ENCODE measurements around the gene NARS2.

DNA sequence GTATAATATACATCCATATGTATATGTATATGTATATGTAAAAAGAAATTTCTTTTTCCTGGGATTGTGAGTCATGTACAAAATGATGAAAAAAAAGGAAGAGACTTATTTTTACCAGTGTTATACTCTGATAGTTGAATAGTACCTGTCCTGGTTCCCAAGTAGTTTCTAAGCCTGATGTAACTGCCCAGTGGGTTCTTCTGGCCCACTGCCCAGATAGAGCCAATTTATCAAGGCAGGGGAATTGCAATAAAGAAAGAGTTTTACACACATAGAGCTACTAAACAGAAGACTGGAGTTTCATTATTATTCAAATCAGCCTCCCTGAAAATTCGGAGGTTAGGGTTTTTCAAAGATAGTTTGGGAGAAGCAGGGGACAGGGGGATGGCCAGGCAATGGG, 29.1 kb upstream of the NARS2 start:
- TF ChIP-seq CTCF (IDR thresholded peaks at IDR 0.05) (no peak), EZH2 (IDR thresholded peaks at IDR 0.05; ENCODE audit: borderline replicate concordance, insufficient read depth, low read depth, low read length, poor library complexity, severe bottlenecking) (no peak)

Measured in B cell (primary cell).